HG02840 (cell line): ENCODE data around the gene ADAMTS18.

ENCODE experiments used
- ATAC-seq: cut with Tn5 transposase; IDR thresholded peaks from one replicate; pipeline ENCODE4 v1.9.1; 2021; ENCODE audit warnings: mild to moderate bottlenecking, moderate library complexity, moderate number of reproducible peaks; ENCODE audit not compliant: unreplicated experiment, low FRiP score

The ADAMTS18 gene

DNA sequence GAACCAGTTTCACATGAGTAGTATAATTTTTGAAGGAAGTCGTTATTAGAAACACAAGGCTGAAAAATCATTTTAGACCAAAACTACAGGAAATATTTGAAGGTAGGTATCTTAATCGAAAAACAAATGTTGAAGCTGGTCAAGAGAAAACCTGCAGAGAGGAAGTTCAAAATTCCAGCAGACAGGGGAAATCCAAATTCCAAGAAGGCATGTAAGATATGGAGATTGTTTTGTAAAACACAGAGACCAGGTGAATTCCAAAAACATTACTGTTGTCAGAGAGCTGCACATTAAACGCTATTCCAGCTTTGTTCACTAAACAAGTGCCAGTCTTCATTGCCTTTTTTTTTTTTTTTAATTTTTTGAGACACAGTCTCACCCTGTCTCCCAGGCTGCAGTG, 38.4 kb downstream of the ADAMTS18 start:
- no peak for ATAC-seq

DNA sequence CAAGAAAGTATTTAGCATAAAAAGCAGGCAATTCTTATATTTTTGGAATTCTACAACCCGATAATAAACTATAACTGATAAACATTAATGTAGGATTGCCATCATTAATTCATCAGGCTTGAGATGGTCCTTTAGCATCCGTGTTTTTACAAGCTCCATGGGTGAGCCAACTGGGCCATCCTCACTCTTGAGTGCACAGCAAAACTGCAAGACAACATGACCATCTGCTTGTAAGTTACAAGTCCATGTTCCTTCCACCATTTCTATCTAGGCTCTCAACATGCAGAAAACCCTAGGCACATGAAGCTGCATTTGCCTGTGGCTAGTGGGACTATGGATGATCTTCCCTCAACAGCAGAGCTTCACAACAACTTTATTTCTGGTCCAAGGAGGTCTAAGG, 40.1 kb downstream of the ADAMTS18 start:
- no peak for ATAC-seq

DNA sequence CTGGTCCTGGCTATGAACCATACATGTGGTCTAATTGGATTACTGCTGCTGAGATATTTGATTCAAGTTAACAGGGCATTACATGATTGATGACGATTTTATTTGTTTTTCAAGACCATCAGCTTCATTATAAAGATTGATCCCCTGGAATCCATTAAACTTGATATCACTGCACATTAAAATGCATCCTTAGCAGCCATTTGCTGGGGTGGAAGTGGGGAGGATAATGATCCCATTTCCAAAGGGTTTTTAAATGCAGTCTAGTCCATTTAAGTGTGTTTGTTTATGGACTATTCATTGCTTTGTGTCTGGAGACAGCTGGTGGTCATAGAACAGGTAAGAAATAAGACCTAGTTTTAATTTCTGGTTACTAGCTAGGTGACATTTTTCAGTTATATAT, 40.9 kb downstream of the ADAMTS18 start:
- ATAC-seq = no peak

DNA sequence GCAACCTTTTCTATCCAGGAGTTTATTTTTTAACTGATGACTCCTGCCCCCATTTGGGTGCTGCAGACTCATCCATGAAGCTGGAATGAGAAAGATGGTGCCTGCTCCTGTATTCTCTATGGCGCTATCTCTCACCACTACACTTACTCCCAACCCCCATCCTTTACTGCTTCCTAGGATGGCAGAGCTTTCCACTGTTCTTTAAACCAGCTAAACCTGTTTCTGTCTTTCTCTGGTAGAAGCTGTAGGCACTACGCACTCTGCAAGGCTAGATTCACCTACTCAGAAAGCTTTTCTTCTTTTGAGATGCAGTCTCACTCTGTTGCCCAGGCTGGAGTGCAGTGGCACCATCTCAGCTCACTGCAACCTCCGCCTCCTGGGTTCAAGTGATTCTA, 47.0 kb downstream of the ADAMTS18 start:
- no peak for ATAC-seq

DNA sequence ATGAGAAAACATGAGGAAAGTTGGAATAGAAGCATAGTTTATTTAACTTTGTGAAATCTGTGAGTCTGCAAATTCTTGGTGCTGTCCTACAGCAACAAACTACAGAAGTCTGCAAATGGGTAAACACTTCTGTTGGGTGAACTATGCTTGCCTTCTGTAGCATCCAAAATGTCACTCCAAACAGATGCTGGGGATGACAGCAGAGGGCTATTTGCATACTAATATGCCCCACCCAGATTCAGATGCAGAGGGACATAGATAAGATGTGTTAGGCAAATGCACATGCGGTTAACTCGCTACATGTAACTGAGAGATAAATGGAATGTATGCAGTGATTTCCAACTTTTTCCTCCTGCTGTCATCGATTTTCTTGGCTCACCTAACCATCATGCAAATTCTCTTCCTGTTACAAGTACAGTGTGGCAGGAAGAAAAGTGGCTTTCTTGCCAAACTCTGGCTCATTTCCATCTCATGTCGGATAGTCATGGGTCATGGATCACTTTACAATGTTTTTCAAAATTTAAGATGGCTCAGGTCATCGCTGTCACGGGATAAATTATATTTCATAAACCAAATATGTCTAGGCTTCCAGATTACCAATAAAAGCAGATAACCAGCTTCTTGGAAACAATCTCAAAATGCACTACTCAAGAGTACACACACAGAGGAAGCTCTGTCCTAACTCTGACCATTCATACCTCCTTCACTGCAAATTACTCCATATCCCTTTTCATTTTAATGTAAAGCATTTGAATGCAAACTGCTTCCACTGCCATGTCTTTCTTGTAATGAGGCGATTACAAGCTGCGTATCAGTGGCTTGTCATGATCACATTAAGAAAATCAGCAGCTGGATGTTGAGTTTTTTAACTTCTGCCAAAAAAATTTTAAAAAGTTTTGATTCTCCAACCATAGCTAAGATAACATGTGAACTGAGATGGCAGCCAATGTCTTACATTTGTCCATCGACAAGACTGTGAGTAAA, 47.7 kb downstream of the ADAMTS18 start:
- no peak for ATAC-seq

DNA sequence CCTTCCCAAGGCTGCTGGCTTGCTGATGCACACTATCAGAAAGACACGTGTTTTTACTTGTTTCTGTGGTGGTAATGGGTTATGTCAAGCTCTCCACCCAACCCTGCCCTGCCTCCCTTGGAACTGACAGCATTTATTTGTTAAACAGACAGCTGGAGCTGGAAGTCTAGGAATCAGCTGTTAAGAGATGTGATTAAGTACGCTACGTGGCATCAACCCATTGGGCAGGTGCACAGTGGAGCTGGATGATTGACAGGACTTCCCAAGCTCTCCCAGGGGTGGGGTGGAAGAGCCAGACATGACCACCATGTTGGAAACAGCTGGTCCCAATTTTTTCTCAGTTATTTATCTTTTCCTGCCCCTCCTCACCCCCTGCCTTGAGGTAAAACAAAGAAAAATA, 49.4 kb downstream of the ADAMTS18 start:
- no peak for ATAC-seq

DNA sequence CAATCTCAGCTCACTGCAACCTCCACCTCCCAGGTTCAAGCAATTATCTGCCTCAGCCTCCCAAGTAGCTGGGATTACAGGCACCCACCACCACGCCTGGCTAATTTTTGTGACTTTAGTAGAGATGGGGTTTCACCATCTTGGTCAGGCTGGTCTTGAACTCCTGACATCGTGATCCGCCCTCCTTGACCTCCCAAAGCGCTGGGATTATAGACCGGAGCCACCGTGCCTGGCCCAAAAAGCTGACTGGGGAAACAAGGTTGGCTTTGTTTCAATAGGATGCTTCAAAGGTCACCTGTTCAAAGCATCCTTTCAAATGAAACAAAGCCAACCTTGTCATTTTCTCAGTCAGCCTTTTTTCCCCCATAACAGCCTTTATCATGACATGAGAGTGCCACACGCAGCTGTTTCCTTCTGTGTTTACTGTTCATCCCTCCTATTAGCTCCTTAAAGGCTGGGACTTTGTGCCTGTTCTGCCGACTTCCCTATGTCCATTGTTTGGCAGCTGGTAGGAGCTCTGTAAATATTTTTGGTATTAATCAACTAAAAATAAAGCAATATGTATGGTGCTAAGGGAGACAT, 51.1 kb downstream of the ADAMTS18 start:
- ATAC-seq = no peak

DNA sequence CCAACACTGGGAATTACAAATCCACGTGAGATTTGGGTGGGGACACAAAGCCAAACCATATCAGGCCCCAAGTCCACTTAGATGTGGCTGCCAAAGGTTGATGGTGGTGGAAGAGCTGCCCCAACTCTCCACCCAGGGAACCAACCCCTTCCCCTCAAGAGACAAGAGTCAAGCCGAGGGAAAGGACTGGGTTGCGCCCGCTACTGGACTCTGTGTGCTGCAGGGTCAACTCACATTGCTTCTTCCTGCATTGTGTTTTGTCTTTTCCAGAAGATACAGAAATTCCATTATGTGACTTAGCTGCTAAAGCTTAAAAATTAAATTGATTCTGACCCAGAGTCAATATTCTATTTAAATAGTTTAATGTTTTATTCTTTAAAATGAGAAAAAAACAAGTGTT, 58.5 kb downstream of the ADAMTS18 start:
- ATAC-seq = no peak

DNA sequence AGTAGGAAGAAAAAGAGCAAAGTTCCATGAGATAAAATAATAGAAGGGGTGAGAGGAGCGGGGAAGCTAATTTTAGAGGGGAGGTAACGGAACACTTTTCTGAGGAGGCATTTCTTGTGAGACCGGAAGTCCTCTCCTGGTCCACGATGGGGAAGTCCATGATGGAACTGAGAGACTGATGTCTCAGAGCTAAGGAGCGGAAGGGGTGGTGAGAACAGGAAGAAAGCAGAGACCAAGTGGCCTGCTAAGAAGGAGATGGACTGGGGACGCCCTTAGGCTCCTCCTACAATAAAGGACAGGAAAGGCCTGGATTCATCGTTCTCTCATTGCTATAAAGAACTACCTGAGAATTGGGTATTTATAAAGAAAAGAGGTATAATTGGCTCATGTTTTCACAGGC, 59.4 kb downstream of the ADAMTS18 start:
- no peak for ATAC-seq

DNA sequence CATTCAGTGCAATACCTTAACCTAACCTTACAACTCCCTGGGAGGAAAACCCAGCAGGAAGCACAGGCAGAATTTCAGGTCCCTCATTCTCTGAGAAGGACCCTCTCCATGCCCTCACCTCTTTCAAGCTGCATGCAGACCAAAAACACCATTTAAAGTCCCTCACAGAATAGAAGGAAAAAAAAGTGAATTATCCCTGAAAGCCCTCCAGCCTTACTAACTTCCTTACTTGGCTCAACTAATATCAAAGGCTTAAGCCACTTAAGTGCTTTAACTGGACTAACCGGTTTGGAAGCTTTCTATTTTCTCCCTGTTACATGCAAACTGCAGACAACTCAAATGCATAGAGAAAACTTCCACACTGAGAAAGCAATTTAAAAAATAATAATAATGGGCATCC, 60.5 kb downstream of the ADAMTS18 start:
- ATAC-seq = no peak

DNA sequence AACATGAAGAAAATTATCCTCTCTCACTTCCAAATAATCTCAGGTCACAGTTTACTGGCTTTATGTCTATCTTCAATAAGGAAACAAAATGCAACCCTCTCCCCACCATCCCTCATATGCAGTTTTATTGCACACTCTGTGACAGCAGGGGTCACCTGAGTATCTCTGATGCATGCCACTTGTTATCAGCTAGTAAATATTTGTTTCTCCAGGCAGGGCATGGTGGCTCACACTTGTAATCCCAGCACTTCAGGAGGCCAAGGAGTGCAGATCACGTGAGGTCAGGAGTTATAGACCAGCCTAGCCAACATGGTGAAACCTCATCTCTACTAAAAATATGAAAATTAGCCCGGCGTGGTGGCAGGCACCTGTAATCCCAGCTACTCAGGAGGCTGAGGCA, 61.1 kb downstream of the ADAMTS18 start:
- no peak for ATAC-seq

DNA sequence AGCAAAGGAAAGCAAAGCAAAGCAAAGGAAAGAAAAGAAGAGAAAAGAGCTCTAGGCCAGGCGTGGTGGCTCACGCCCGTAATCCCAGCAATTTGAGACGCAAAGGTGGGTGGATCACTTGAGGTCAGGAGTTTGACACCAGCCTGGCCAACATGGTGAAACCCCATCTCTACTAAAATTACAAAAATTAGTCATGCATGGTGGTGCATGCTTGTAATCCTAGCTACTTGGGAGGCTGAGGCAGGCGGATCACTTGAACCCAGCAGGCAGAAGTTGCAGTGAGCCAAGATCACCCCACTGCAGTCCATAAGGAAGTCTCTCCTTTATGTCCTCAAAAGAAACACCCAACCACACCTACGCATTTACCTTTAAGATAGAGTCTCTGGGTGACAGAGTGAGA, 70.1 kb downstream of the ADAMTS18 start:
- ATAC-seq = no peak

DNA sequence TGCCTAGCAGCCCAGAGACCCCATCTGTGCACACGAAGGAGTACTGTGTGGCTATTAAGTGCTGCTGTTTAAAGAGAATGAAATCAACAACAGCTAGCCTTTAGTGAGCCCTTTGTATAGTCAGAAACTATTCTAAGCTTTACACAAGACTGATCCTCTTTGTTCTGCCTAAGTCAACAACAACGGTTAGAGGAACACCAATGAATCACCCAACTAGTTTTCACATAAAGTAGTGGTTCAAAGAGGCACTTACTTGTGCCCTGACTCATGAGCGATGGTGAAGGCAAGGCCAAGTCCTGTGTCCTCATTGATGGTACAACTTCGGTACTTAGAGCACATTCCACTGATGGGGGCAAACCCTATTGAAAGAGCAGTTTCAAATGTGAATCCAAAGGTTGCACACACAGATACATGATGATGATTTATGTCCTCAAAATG, 75.8 kb downstream of the ADAMTS18 start:
- no peak for ATAC-seq

DNA sequence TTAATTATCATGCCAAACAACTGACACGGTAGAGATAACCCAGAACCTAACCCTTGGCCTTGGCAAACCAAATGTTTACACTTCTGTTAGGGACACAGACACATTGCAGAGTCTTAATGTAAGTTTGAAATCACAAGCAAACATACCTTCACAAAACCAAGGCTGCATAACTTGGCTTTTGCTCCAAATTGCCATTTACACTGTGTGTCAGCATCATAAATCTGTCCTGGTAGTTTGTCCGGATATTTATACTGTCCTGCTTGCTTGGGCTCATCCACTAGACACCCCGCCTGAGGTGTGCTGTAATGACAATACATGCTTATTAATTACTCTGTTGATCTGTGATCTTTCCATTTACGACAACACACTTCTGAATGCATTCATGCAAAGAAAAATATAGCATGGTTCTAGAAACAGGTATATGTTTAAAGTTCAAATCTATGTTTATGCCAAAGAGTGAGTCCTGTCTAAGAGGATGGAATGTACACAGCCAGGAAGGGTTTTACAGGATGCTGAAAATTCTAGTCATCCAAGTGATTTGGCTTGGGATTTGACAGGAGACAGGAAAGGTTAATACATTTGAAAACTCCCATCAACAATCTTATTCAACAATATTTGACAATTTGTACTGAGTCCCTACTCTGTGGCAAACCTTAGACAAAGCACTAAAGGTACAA, 81.1 kb downstream of the ADAMTS18 start:
- no peak for ATAC-seq

DNA sequence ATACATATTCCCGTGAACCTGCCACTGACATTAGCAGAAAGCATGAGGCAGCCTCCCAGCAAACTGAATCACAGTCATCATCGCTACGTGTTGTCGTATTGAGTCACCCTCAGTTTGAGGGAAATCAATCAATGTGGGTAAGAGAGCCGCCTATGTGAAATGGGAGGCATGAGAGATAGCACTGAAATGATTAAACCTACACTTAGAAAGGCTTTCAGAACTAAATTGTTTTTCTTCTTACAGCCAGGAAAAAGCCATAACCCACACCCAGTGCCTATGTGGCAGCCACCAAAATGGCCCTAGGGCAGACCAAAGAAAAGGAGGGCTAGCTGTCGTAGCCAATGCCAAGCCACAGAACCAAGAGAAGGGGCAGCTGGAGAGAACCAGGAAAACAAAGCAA, 90.5 kb downstream of the ADAMTS18 start:
- ATAC-seq = no peak

DNA sequence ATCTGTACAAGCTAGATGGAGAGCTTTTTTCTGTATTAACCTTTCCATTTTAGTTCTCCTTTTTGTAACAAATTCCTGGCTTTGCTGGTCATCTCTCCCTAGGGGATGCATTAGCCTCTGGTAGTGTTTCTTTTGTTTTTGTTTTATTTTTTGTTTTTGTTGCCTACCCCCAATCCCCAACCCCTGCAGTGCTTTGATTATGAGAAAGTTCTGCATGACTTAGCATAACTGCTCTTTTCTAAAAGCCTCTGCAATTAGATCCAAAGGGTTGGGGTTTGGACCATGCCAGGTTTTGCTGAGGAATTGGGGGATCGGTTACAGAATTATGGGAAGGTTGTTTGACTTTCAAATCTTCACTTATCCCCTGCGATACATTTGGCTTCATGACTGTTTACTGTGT, 98.2 kb downstream of the ADAMTS18 start:
- no peak for ATAC-seq

DNA sequence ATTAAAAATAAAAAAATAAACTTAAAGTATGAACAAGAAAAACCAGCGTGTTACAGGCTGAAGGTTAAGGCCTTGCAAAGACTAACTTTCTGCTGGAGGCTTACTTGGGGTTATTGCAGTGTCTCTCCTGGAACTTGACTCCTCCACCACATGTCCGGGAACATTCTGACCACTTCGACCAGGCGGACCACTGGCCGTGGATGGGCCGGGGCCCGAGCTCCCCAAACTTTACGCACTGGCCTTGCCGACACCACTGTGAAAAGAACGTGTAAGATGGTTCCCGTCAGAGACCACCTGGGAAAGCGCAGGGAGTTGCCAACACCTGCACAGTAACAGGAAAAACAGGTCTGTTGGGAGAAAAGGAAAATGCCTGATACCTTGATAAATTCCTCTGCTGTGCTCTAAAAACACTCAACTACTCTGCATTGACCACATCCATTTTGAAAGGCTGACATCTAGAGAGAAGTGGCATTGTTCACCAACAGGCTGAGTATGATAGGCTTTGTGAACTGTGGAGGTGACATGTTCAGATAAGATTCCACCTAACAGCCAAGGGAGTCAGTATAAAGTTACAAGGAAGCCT, 99.1 kb downstream of the ADAMTS18 start:
- ATAC-seq = no peak

DNA sequence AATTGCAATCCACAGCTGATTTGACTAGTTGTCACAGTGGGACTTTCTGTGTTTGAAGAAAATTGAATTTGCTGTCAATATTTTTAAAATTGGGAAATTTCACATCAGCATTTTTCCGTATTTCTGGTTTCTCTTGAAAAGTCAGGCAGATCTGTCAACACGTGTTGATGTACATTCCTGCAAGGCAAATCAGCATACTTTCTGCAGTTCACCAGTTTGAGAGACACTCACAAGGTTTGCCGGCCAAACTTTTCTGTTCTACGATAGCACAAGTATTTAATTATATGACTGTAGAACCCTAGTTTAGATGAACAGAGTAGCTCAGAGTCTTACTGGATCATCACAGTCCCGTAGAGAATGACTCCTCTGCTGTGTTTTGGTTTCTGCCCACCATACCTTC, 102.0 kb downstream of the ADAMTS18 start:
- ATAC-seq = no peak

DNA sequence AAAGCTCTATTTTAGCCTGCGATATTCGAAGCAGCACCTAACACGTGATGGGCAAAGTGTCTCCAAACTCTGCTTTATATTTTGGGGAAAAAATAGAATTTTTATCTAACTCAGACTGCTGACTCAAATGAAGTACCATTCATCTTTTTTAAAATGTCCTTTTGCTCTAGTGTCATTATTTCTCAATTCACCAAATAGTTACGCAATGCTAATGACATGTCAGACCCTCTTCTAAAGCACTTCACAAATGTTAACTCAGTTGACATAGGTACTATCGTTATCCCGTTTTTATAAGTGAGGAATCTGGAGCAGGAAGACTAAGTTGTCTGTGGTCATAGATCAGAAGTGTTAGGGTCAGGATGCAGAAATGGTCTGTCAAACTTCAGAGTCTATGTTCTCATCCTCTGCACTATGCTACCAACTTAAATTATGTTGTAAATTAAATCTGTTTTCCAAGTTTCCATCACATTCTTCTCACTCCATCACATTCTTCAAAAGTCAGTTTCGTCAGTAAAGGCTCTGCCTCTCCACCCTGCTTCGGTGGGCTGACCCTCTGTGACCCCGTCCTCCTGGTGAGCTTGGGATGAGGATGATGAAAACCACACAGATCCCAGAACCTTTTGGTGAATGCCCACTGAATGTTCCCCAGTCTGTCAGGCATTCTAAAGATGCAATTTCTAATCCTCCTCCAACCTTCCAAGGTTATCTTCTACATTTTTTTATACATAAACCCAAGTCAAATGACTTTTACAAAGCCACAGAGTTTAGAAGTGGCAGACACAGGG, 102.8 kb downstream of the ADAMTS18 start:
- ATAC-seq = no peak

DNA sequence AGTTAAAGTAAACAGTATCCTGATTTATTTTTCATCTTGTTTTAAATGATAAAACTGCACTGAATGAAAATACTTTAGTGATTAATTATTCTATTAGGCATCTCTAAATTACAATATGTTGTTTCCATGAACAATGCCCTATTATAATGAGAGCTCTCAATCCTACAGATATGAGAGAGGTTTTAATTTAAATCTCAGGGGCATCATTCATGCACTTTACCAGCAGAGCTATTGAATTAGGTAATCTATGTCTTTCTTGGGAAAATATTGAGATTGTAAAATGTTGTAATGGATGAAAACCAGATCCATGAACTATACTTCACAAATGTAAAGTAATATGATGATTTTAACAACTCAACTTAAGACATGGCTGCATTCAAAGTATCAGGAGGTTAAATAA, 103.8 kb downstream of the ADAMTS18 start:
- no peak for ATAC-seq
